Smooth muscle cell (in vitro differentiated cells): ENCODE data around the gene BMPR1B. TPM values are rescaled to one million over a fixed set of nuclear protein-coding genes. Genes with fewer than 3 reads are reported as not detected.

ENCODE experiments used
- DNase-seq: peaks from one replicate; lab custom pipeline; 2025; ENCODE audit not compliant: unreplicated experiment; lab: John Stamatoyannopoulos, UW
- H2AFZ ChIP-seq: fragments of 200-600 bp; sonication (generic); 2 replicates; pipeline ENCODE4 v1.6.0; 2016; ENCODE audit warnings: antibody characterized with exemption, low read depth, mild to moderate bottlenecking
- H3F3A ChIP-seq: fragments of 200-600 bp; sonication (generic); 2 replicates; pipeline ENCODE4 v1.6.0; 2017; ENCODE audit warnings: antibody characterized with exemption, low read depth
- H3K27ac ChIP-seq: fragments of 200-600 bp; sonication (generic); 2 replicates; pipeline ENCODE4 v1.5.1; 2016; ENCODE audit warnings: low read depth, mild to moderate bottlenecking
- H3K27me3 ChIP-seq: fragments of 200-600 bp; sonication (generic); 2 replicates; pipeline ENCODE4 v1.6.1; 2016; ENCODE audit warnings: low read depth, mild to moderate bottlenecking
- H3K36me3 ChIP-seq: fragments of 200-600 bp; sonication (generic); 2 replicates; pipeline ENCODE4 v1.5.1; 2016; ENCODE audit warnings: low read depth
- H3K4me1 ChIP-seq: fragments of 200-600 bp; sonication (generic); 2 replicates; pipeline ENCODE4 v1.5.1; 2016; ENCODE audit warnings: low read depth
- H3K4me2 ChIP-seq: fragments of 200-600 bp; sonication (generic); 2 replicates; pipeline ENCODE4 v1.6.0; 2016; ENCODE audit warnings: mild to moderate bottlenecking
- H3K4me3 ChIP-seq: fragments of 200-600 bp; sonication (generic); 2 replicates; pipeline ENCODE4 v1.5.1; 2016; ENCODE audit warnings: mild to moderate bottlenecking
- H3K79me2 ChIP-seq: fragments of 200-600 bp; sonication (generic); 2 replicates; pipeline ENCODE4 v1.6.0; 2016; ENCODE audit warnings: low read depth, mild to moderate bottlenecking
- H3K9ac ChIP-seq: fragments of 200-600 bp; sonication (generic); 2 replicates; pipeline ENCODE4 v1.6.0; 2016; ENCODE audit warnings: low read depth
- H3K9me3 ChIP-seq: fragments of 200-600 bp; sonication (generic); replicated peaks from 2 replicates; pipeline ENCODE4 v1.5.1; 2016; ENCODE audit warnings: low read depth
- H4K20me1 ChIP-seq: fragments of 200-600 bp; sonication (generic); 2 replicates; pipeline ENCODE4 v1.6.0; 2016; ENCODE audit warnings: low read depth
- CTCF ChIP-seq: fragments of 200-600 bp; sonication (generic); IDR thresholded peaks from 2 replicates; pipeline ENCODE4 v1.5.1; 2017; ENCODE audit warnings: borderline replicate concordance, mild to moderate bottlenecking, antibody characterized with exemption; ENCODE audit not compliant: insufficient read depth, poor library complexity, severe bottlenecking
- WGBS: methylation state at CpG from one replicate; pipeline ENCODE4 v1.1.7; 2016; ENCODE audit warnings: low lambda C conversion rate; 5-methylcytosine and 5-hydroxymethylcytosine counted together
- polyA plus RNA-seq: library from polyadenylated mRNA; unstranded; fragments of >200 nt; fragmentation: Nextera tagmentation; extraction: Ambion mirVana; gene quantifications from 2 replicates; pipeline ENCODE4 v1.2.1, GENCODE V29; 2016
- total RNA-seq: library from RNA; depleted of rRNA; stranded (reverse); fragments of >200 nt; gene quantifications from 2 replicates; pipeline ENCODE4 v1.2.3, GENCODE V29; 2014

The BMPR1B gene
- total and polyA plus RNA-seq, 2 experiments from 2014 or later = 0.03 to 1.2 TPM

- Histone ChIP-seq H3K27ac (no peak overlapping the region), H3K36me3 (no peaks in the 10 kb centered on the region), H3K4me1 (no peaks in the 10 kb centered on the region), H3K79me2 (no peaks in the 10 kb centered on the region), H3F3A (no peaks in the 10 kb centered on the region), H3K9ac (no peak overlapping the region), H3K4me3 (no peak overlapping the region), H2AFZ (no peak overlapping the region), H3K9me3 (no peaks in the 10 kb centered on the region), H3K27me3 (peaks cover 62% of the 10 kb centered on the region), H3K4me2 (no peak overlapping the region), H4K20me1 (no peaks in the 10 kb centered on the region)
- DNase-seq = no peak
- WGBS = 61% methylated on average over 3 of the region's 3 CpGs
- no peak for TF ChIP-seq CTCF
Observed at GRCh38 chr4:94763500-94763899, 5.7 kb downstream of the BMPR1B start.

- no peaks in the 10 kb centered on the region for H4K20me1 ChIP-seq
- no peak overlapping the region for H3K4me3 ChIP-seq
- H3K4me2 ChIP-seq = no peak overlapping the region
- H3F3A ChIP-seq = no peaks in the 10 kb centered on the region
- H3K36me3 ChIP-seq = no peaks in the 10 kb centered on the region
- WGBS = 68% methylated on average over 2 of the region's 2 CpGs
- no peak for TF ChIP-seq CTCF
- no peaks in the 10 kb centered on the region for H3K79me2 ChIP-seq
- H3K9me3 ChIP-seq = no peaks in the 10 kb centered on the region
- H3K27ac ChIP-seq = no peak overlapping the region
- H2AFZ ChIP-seq = no peak overlapping the region
- H3K27me3 ChIP-seq = peaks cover 57% of the 10 kb centered on the region
- no peak for DNase-seq
- no peaks in the 10 kb centered on the region for H3K4me1 ChIP-seq
- H3K9ac ChIP-seq = no peak overlapping the region
Observed at GRCh38 chr4:94764069-94764468, 6.3 kb downstream of the BMPR1B start.

GRCh38 chr4:94765174-94765573 is 7.4 kb downstream of the BMPR1B start:
- no peak for TF ChIP-seq CTCF
- H3K4me1 ChIP-seq = no peaks in the 10 kb centered on the region

GRCh38 chr4:94765648-94766047 is 7.9 kb downstream of the BMPR1B start:
- no peak for TF ChIP-seq CTCF
- DNase-seq = no peak
- H3K27me3 ChIP-seq = peaks cover 41% of the 10 kb centered on the region
- no peaks in the 10 kb centered on the region for H3F3A ChIP-seq
- H3K4me1 ChIP-seq = no peaks in the 10 kb centered on the region
- no peak overlapping the region for H3K9ac ChIP-seq
- no peak overlapping the region for H3K4me2 ChIP-seq
- H3K4me3 ChIP-seq = no peak overlapping the region
- no peak overlapping the region for H3K27ac ChIP-seq
- no peaks in the 10 kb centered on the region for H4K20me1 ChIP-seq
- H3K9me3 ChIP-seq = no peaks in the 10 kb centered on the region
- 66% methylated on average over 4 of the region's 4 CpGs for WGBS
- no peaks in the 10 kb centered on the region for H3K36me3 ChIP-seq
- H3K79me2 ChIP-seq = no peaks in the 10 kb centered on the region
- H2AFZ ChIP-seq = no peak overlapping the region

More at GRCh38 chr4:94765174-94765573, 7.4 kb downstream of the BMPR1B start:
- H3K27me3 ChIP-seq = peaks cover 45% of the 10 kb centered on the region
- no peaks in the 10 kb centered on the region for H3F3A ChIP-seq
- no peak overlapping the region for H3K4me2 ChIP-seq
- no peak overlapping the region for H3K4me3 ChIP-seq
- no peaks in the 10 kb centered on the region for H3K36me3 ChIP-seq
- H3K27ac ChIP-seq = no peak overlapping the region
- no peaks in the 10 kb centered on the region for H3K79me2 ChIP-seq
- H3K9ac ChIP-seq = no peak overlapping the region
- no peak for DNase-seq
- no peak overlapping the region for H2AFZ ChIP-seq
- whole genome bisulfite sequencing = 86% methylated on average over 3 of the region's 3 CpGs
- H4K20me1 ChIP-seq = no peaks in the 10 kb centered on the region
- H3K9me3 ChIP-seq = no peaks in the 10 kb centered on the region
